HUES64 (cell line): ENCODE measurements around the gene ZNF581.

Experiments
- H3K27ac ChIP-seq: 2 replicates; pipeline ENCODE4 v1.7.0; 2013; ENCODE audit warnings: low read depth, low read length, inconsistent platforms
- H3K27me3 ChIP-seq: 2 replicates; pipeline ENCODE4 v1.6.1; 2013; ENCODE audit warnings: mild to moderate bottlenecking, low read length; ENCODE audit not compliant: insufficient read depth
- H3K36me3 ChIP-seq: 2 replicates; pipeline ENCODE4 v1.6.1; 2013; ENCODE audit warnings: mild to moderate bottlenecking, low read length; ENCODE audit not compliant: insufficient read depth
- H3K4me1 ChIP-seq: 2 replicates; pipeline ENCODE4 v1.6.1; 2013; ENCODE audit warnings: mild to moderate bottlenecking, low read length, moderate library complexity; ENCODE audit not compliant: insufficient read depth
- H3K4me3 ChIP-seq: 2 replicates; pipeline ENCODE4 v1.5.1; 2013; ENCODE audit warnings: mild to moderate bottlenecking, low read length, moderate library complexity
- H3K9ac ChIP-seq: 2 replicates; pipeline ENCODE4 v1.6.1; 2013; ENCODE audit warnings: mild to moderate bottlenecking, low read depth, low read length
- H3K9me3 ChIP-seq: 2 replicates; pipeline ENCODE4 v1.6.1; 2013; ENCODE audit warnings: low read depth, low read length; ENCODE audit not compliant: insufficient read depth
- WGBS: fragments of 150-250, 120-280 bp; methylation state at CpG from one replicate; pipeline ENCODE4 v1.1.7; 2013; ENCODE audit warnings: missing lambda C conversion rate; 5-methylcytosine and 5-hydroxymethylcytosine counted together

The ZNF581 gene

GRCh38 chr19:55686311-55687050 is 43.0 kb downstream of the ZNF581 start:
- H3K9ac ChIP-seq = no peak overlapping the region
- H3K27ac ChIP-seq = no peak overlapping the region
- H3K36me3 ChIP-seq = peaks cover 70% of the 10 kb centered on the region
- H3K27me3 ChIP-seq = no peaks in the 10 kb centered on the region
- WGBS = 93% methylated on average over 29 of the region's 29 CpGs
- no peaks in the 10 kb centered on the region for H3K4me1 ChIP-seq
- no peaks in the 10 kb centered on the region for H3K9me3 ChIP-seq
- no peak overlapping the region for H3K4me3 ChIP-seq

- 93% methylated on average over 22 of the region's 22 CpGs for WGBS
- H3K4me1 ChIP-seq = no peaks in the 10 kb centered on the region
- H3K27me3 ChIP-seq = no peaks in the 10 kb centered on the region
- no peak overlapping the region for H3K4me3 ChIP-seq
- H3K9me3 ChIP-seq = no peaks in the 10 kb centered on the region
- no peak overlapping the region for H3K27ac ChIP-seq
- H3K36me3 ChIP-seq = peaks cover 65% of the 10 kb centered on the region
- H3K9ac ChIP-seq = no peak overlapping the region
These were observed 44.1 kb downstream of the ZNF581 start for GRCh38 chr19:55687281-55688201.

- 89% methylated on average over 27 of the region's 27 CpGs for WGBS
- Histone ChIP-seq H3K4me1 (no peaks in the 10 kb centered on the region), H3K9me3 (no peaks in the 10 kb centered on the region), H3K9ac (no peak overlapping the region), H3K4me3 (no peak overlapping the region), H3K27me3 (no peaks in the 10 kb centered on the region), H3K36me3 (peaks cover 70% of the 10 kb centered on the region), H3K27ac (no peak overlapping the region)
These were observed 45.2 kb downstream of the ZNF581 start for GRCh38 chr19:55688422-55689218.

GRCh38 chr19:55689411-55690108 is 46.1 kb downstream of the ZNF581 start:
- H3K9ac ChIP-seq = no peak overlapping the region
- no peaks in the 10 kb centered on the region for H3K9me3 ChIP-seq
- WGBS = 97% methylated on average over 35 of the region's 35 CpGs
- no peak overlapping the region for H3K27ac ChIP-seq
- H3K4me3 ChIP-seq = no peak overlapping the region
- H3K36me3 ChIP-seq = peaks cover 71% of the 10 kb centered on the region
- no peaks in the 10 kb centered on the region for H3K27me3 ChIP-seq
- no peaks in the 10 kb centered on the region for H3K4me1 ChIP-seq

- Histone ChIP-seq H3K4me1 (no peaks in the 10 kb centered on the region), H3K27me3 (no peaks in the 10 kb centered on the region), H3K4me3 (no peak overlapping the region), H3K9me3 (no peaks in the 10 kb centered on the region), H3K9ac (no peak overlapping the region), H3K27ac (no peak overlapping the region), H3K36me3 (peaks cover 70% of the 10 kb centered on the region)
- 95% methylated on average over 25 of the region's 25 CpGs for WGBS
These were observed 46.8 kb downstream of the ZNF581 start for GRCh38 chr19:55690109-55690768.

- peaks cover 67% of the 10 kb centered on the region for H3K36me3 ChIP-seq
- no peak overlapping the region for H3K9ac ChIP-seq
- H3K9me3 ChIP-seq = no peaks in the 10 kb centered on the region
- H3K27me3 ChIP-seq = no peaks in the 10 kb centered on the region
- H3K4me1 ChIP-seq = no peaks in the 10 kb centered on the region
- 95% methylated on average over 31 of the region's 31 CpGs for WGBS
- H3K27ac ChIP-seq = no peak overlapping the region
- H3K4me3 ChIP-seq = no peak overlapping the region
These were observed 47.5 kb downstream of the ZNF581 start for GRCh38 chr19:55690769-55691545.

- WGBS = 94% methylated on average over 31 of the region's 31 CpGs
- peaks cover 70% of the 10 kb centered on the region for H3K36me3 ChIP-seq
These were observed 48.4 kb downstream of the ZNF581 start for GRCh38 chr19:55691561-55692481.

GRCh38 chr19:55692681-55693081 is 49.2 kb downstream of the ZNF581 start:
- WGBS = 94% methylated on average over 19 of the region's 19 CpGs
- peaks cover 78% of the 10 kb centered on the region for H3K36me3 ChIP-seq

More at GRCh38 chr19:55691561-55692481, 48.4 kb downstream of the ZNF581 start:
- Histone ChIP-seq H3K27ac (no peak overlapping the region), H3K4me1 (no peaks in the 10 kb centered on the region), H3K4me3 (no peak overlapping the region), H3K27me3 (no peaks in the 10 kb centered on the region), H3K9me3 (no peaks in the 10 kb centered on the region), H3K9ac (no peak overlapping the region)

GRCh38 chr19:55693336-55693974 is 50.0 kb downstream of the ZNF581 start:
- Histone ChIP-seq H3K9ac (no peak overlapping the region), H3K36me3 (peaks cover 76% of the 10 kb centered on the region), H3K9me3 (no peaks in the 10 kb centered on the region), H3K4me1 (no peaks in the 10 kb centered on the region), H3K4me3 (no peak overlapping the region), H3K27ac (no peak overlapping the region), H3K27me3 (no peaks in the 10 kb centered on the region)
- 95% methylated on average over 20 of the region's 20 CpGs for WGBS

More at GRCh38 chr19:55692681-55693081, 49.2 kb downstream of the ZNF581 start:
- Histone ChIP-seq H3K9ac (no peak overlapping the region), H3K4me3 (no peak overlapping the region), H3K27ac (no peak overlapping the region), H3K27me3 (no peaks in the 10 kb centered on the region), H3K9me3 (no peaks in the 10 kb centered on the region), H3K4me1 (no peaks in the 10 kb centered on the region)
